HEK293 (cell line): ENCODE results near the gene NUDT3.

Source experiments
- ZBTB8A ChIP-seq: fragments of 450-650 bp; formaldehyde crosslinking; IDR thresholded peaks from 2 replicates; pipeline ENCODE4 v1.5.1; 2016; ENCODE audit warnings: missing biosample characterization, missing genetic modification characterization
- ZNF24 ChIP-seq: fragments of 450-650 bp; formaldehyde crosslinking; IDR thresholded peaks from 2 replicates; pipeline ENCODE4 v1.5.1; 2016; ENCODE audit warnings: missing biosample characterization, missing genetic modification characterization

DNA sequence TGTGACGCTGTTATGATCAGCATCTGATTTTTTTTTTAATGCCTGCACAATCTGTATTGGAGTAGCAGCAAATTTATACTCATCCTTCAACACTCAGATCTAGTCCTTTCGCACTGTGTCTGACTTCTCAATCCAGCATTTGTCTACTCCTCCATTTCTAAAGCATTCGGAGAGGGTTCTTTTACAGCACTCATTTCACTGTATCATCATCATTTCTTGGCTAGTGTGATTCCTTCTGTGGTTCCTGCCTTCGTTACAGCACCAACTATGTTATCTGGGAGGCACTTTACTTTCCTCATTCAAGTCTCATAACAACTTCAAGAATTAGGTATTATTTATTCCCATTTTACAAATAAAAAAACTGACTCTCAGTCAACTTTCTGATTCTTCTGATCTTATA lies 18.0 kb downstream of the NUDT3 start:
- TF ChIP-seq ZNF24 (tag by site-specific recombination): no peak
- TF ChIP-seq ZBTB8A (tag by site-specific recombination): no peak
